DOHH2 (cell line): ENCODE measurements around the gene ROR1.

Source experiments
- H3F3A ChIP-seq: fragments of 200-600 bp; sonication (generic), shearing (Covaris generic); 2 replicates; pipeline ENCODE4 v1.6.0; 2016; ENCODE audit warnings: antibody characterized with exemption, mild to moderate bottlenecking; ENCODE audit not compliant: control insufficient read depth, insufficient read depth
- H3K27ac ChIP-seq: fragments of 200-600 bp; sonication (generic); 2 replicates; pipeline ENCODE4 v1.5.1; 2014; ENCODE audit warnings: low read depth, mild to moderate bottlenecking, low read length, moderate library complexity
- H3K27me3 ChIP-seq: fragments of 200-600 bp; sonication (generic); 2 replicates; pipeline ENCODE4 v1.6.1; 2014; ENCODE audit warnings: mild to moderate bottlenecking, low read length, mixed read lengths; ENCODE audit not compliant: control insufficient read depth
- H3K36me3 ChIP-seq: fragments of 200-600 bp; sonication (generic); 2 replicates; pipeline ENCODE4 v1.6.1; 2014; ENCODE audit warnings: mild to moderate bottlenecking, low read length, moderate library complexity, mixed read lengths; ENCODE audit not compliant: control insufficient read depth
- H3K4me1 ChIP-seq: fragments of 200-600 bp; sonication (generic); 2 replicates; pipeline ENCODE4 v1.6.1; 2014; ENCODE audit warnings: mild to moderate bottlenecking, low read length, mixed read lengths; ENCODE audit not compliant: control insufficient read depth
- H3K4me2 ChIP-seq: fragments of 200-600 bp; sonication (generic); 2 replicates; pipeline ENCODE4 v1.6.0; 2014; ENCODE audit warnings: mild to moderate bottlenecking, low read length, moderate library complexity
- H3K4me3 ChIP-seq: fragments of 200-600 bp; sonication (generic); 2 replicates; pipeline ENCODE4 v1.5.1; 2014; ENCODE audit warnings: mild to moderate bottlenecking, low read length, mixed read lengths
- H3K79me2 ChIP-seq: fragments of 200-600 bp; sonication (generic); 2 replicates; pipeline ENCODE4 v1.6.1; 2014; ENCODE audit warnings: mild to moderate bottlenecking, low read length, mixed read lengths; ENCODE audit not compliant: control insufficient read depth
- H3K9me2 ChIP-seq: fragments of 200-600 bp; sonication (generic); replicated peaks from 2 replicates; pipeline ENCODE4 v1.6.1; 2014; ENCODE audit warnings: mild to moderate bottlenecking, low read length, mixed read lengths; ENCODE audit not compliant: control insufficient read depth
- H3K9me3 ChIP-seq: fragments of 200-600 bp; sonication (generic); 2 replicates; pipeline ENCODE4 v1.6.1; 2014; ENCODE audit warnings: antibody characterized with exemption, low read length, mixed read lengths; ENCODE audit not compliant: control insufficient read depth, insufficient read depth
- H4K20me1 ChIP-seq: fragments of 200-600 bp; sonication (generic); 2 replicates; pipeline ENCODE4 v1.6.0; 2014; ENCODE audit warnings: low read depth, mild to moderate bottlenecking, antibody characterized with exemption, low read length, moderate library complexity; ENCODE audit not compliant: control insufficient read depth, insufficient read depth
- EZH2phosphoT487 ChIP-seq: fragments of 200-600 bp; sonication (generic); IDR thresholded peaks from 2 replicates; pipeline ENCODE4 v1.6.1; 2017; ENCODE audit warnings: borderline replicate concordance, mild to moderate bottlenecking, antibody characterized with exemption, low read length, moderate library complexity, mixed read lengths
- TF ChIP-seq, protein P1 (sequence below): fragments of 200-600 bp; sonication (generic); IDR thresholded peaks from one replicate; pipeline ENCODE4 v1.5.1; 2014; ENCODE audit warnings: antibody characterized with exemption, mild to moderate bottlenecking, low read depth, low read length; ENCODE audit not compliant: poor library complexity, severe bottlenecking

Gene ROR1

DNA sequence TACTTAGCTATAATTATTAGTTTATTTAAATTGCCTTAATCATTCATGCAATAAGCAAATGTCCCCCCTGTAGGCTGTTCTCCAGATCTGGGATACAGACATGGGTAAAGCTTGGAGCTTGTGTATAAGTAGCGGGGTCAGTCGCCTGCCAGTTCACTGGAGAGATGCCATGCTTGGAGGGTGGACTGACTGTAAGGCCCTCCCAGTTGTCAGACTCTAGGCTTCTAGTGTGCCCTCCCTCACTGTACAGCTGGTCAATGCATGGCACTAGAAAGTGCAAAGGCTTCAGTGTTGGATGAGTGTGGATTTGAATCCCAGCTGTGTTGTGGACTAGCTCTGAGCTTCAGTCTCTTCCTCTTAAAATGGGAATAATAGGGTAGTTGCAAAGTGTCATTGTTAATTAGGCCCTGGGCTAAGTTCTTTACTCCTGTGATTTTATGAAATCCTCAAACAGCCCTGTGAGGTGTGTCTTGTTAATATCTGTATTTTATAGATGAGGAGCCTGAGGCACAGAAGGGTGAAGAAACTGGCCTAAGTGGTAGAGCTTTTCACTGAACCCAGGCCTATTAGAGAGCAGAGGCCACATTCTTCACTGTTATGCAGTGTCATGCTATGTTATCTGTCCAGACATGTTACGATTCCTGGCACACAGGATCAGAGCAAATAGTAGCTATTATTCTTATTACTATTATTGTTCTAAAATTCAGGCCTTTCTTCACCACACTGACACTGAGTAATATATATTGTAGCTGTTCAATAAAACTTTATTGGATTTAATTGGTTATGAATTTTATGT lies 85.9 kb downstream of the ROR1 start:
- Histone ChIP-seq H3K79me2 (no peaks in the 10 kb centered on the region), H3K9me3 (no peaks in the 10 kb centered on the region), H4K20me1 (no peaks in the 10 kb centered on the region), H3K4me1 (no peaks in the 10 kb centered on the region), H3K9me2 (no peaks in the 10 kb centered on the region), H3K27ac (no peak overlapping the region), H3K4me3 (no peak overlapping the region), H3K4me2 (no peak overlapping the region), H3K36me3 (no peaks in the 10 kb centered on the region), H3K27me3 (no peaks in the 10 kb centered on the region), H3F3A (no peaks in the 10 kb centered on the region)
- TF ChIP-seq, protein P1, sequence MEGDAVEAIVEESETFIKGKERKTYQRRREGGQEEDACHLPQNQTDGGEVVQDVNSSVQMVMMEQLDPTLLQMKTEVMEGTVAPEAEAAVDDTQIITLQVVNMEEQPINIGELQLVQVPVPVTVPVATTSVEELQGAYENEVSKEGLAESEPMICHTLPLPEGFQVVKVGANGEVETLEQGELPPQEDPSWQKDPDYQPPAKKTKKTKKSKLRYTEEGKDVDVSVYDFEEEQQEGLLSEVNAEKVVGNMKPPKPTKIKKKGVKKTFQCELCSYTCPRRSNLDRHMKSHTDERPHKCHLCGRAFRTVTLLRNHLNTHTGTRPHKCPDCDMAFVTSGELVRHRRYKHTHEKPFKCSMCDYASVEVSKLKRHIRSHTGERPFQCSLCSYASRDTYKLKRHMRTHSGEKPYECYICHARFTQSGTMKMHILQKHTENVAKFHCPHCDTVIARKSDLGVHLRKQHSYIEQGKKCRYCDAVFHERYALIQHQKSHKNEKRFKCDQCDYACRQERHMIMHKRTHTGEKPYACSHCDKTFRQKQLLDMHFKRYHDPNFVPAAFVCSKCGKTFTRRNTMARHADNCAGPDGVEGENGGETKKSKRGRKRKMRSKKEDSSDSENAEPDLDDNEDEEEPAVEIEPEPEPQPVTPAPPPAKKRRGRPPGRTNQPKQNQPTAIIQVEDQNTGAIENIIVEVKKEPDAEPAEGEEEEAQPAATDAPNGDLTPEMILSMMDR: no peak
- no peak for TF ChIP-seq EZH2phosphoT487

DNA sequence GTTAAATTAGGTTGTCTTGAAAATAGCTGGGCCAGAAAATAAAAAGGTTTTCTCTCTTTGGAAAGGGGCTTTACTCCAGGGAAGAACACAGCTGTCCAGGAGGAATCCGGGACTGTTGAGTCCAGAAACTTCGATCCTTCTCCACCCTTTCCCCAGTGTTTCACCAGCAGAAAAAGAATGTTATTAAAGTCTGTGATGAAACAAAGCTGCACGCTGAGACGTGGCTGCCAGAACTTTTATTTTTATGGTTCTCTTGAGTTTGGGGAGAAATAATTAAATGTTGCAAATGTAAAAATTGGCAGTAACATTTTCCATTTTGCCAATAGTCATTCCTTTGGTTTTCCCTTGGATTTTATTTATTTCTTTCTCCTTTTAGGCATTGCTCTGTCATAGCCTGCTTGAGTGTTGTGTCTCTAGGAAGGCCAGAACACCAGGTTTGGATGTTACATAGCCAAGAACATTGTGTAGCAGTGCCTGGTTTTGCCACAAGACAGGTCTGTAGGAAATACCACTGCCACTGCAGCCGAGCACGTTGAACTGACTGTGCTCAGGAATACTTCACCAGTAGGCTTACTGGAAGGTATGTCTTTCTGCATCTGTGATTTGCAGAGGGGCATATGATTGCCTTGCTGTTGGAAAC lies 87.4 kb downstream of the ROR1 start:
- Histone ChIP-seq H3K4me1 (no peaks in the 10 kb centered on the region), H3K79me2 (no peaks in the 10 kb centered on the region), H3K4me2 (no peak overlapping the region), H3K9me3 (no peaks in the 10 kb centered on the region), H4K20me1 (no peaks in the 10 kb centered on the region), H3K36me3 (no peaks in the 10 kb centered on the region), H3F3A (no peaks in the 10 kb centered on the region), H3K4me3 (no peak overlapping the region), H3K27me3 (no peaks in the 10 kb centered on the region), H3K27ac (no peak overlapping the region), H3K9me2 (no peaks in the 10 kb centered on the region)
- TF ChIP-seq EZH2phosphoT487: no peak
- TF ChIP-seq, protein P1: no peak

DNA sequence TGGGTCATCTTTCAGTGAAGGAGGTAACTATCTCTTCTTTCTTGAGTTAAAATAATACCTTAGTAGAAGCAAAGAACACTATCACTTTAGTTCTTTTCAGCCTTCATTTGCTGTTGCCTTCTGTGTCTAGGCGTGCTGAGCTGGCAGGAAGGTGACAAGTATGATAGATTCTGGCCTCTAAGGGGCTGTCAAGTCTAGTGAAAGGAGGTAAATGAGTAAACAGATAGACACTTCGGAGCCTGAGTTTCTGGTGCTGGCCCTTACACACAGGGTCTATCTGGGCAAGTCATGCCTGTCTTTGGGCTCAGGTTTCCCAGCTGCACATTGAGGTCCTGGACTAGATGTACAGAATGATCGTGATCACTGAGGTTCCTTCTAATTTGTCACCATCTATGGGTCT lies 89.3 kb downstream of the ROR1 start:
- Histone ChIP-seq H3K27me3 (no peaks in the 10 kb centered on the region), H3K4me1 (no peaks in the 10 kb centered on the region), H3K9me3 (no peaks in the 10 kb centered on the region), H3K9me2 (no peaks in the 10 kb centered on the region), H4K20me1 (no peaks in the 10 kb centered on the region), H3K4me3 (no peak overlapping the region), H3F3A (no peaks in the 10 kb centered on the region), H3K36me3 (no peaks in the 10 kb centered on the region), H3K4me2 (no peak overlapping the region), H3K27ac (no peak overlapping the region), H3K79me2 (no peaks in the 10 kb centered on the region)
- TF ChIP-seq EZH2phosphoT487: no peak
- TF ChIP-seq, protein P1: no peak
